NT2/D1 (cell line): ENCODE data around the gene GNB5.
"Not testable (repeated sequence)": the region's sequence is repeated elsewhere in the genome, so short reads cannot be mapped to it uniquely, and the experiment has no call there.

Experiments used
- DNase-seq: peaks from one replicate; pipeline ENCODE4 v3.0.0-alpha.2; 2011; ENCODE audit warnings: low read depth, low spot score
- H3K27me3 ChIP-seq: 2 replicates; pipeline ENCODE4 v1.6.0; 2011; ENCODE audit warnings: mild to moderate bottlenecking; ENCODE audit not compliant: insufficient read length, insufficient read depth
- H3K36me3 ChIP-seq: 2 replicates; pipeline ENCODE4 v1.6.1; 2011; ENCODE audit warnings: mild to moderate bottlenecking, low read length, mixed read lengths; ENCODE audit not compliant: insufficient read depth, insufficient read length
- H3K4me1 ChIP-seq: 2 replicates; pipeline ENCODE4 v1.5.1; 2011; ENCODE audit not compliant: insufficient read depth, insufficient read length
- H3K4me3 ChIP-seq: 2 replicates; pipeline ENCODE4 v1.5.1; 2011; ENCODE audit warnings: low read depth; ENCODE audit not compliant: insufficient read length
- H3K9ac ChIP-seq: 2 replicates; pipeline ENCODE4 v1.6.0; 2011; ENCODE audit warnings: low read depth; ENCODE audit not compliant: insufficient read length
- H3K9me3 ChIP-seq: 2 replicates; pipeline ENCODE4 v1.5.1; 2011; ENCODE audit warnings: mild to moderate bottlenecking, low read length; ENCODE audit not compliant: insufficient read depth
- SUZ12 ChIP-seq: IDR thresholded peaks from 2 replicates; pipeline ENCODE4 v1.6.1; 2011; ENCODE audit not compliant: insufficient read length, insufficient read depth; ENCODE audit errors: extremely low read depth
- YY1 ChIP-seq: IDR thresholded peaks from 2 replicates; pipeline ENCODE4 v1.6.1; 2011; ENCODE audit not compliant: insufficient read length, insufficient read depth
- ZNF274 ChIP-seq: IDR thresholded peaks from 2 replicates; pipeline ENCODE4 v1.6.1; 2011; ENCODE audit warnings: mild to moderate bottlenecking, low read depth, low read length

Gene GNB5

DNA sequence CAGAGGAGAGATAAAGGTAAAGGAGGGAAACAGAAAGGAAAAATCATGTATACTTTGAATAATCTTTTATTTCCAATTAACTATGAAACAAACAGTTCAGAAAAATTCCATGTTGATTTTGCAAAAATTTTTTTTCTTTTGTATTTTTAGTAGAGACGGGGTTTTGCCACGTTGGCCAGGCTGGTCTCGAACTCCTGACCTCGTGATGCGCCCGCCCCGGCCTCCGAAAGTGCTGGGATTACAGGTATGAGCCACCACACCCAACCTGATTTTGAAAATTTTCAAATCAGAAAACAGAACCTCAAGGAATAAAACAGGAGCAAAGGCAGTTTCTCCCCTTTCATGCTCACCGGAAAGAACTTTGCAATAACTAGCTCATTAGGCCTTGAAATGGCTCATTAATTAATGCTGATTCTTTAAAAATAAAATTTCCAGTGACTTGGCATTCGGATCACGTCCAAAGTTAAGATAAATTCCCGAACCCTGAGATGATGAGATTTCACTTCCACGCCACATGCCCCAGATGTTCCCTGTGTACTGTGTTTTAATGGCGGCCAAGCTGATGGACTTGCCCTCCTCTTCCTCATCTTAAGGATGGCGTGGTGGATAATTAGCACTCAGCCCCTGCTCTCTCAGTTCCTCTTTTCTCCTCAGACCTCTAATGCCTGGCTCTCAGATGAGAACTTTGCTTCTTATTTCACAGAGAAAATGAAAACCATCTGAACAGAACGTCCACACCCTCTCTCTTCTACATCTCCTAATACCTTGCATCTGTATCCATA is 89.5 kb downstream of the GNB5 start:
- Histone ChIP-seq H3K4me1 (no peaks in the 10 kb centered on the region), H3K27me3 (no peaks in the 10 kb centered on the region), H3K36me3 (no peaks in the 10 kb centered on the region), H3K9me3 (no peaks in the 10 kb centered on the region), H3K9ac (no peak overlapping the region), H3K4me3 (no peak overlapping the region)
- TF ChIP-seq ZNF274 = no peak
- TF ChIP-seq YY1 = no peak
- no peak for TF ChIP-seq SUZ12
- DNase-seq = no peak

DNA sequence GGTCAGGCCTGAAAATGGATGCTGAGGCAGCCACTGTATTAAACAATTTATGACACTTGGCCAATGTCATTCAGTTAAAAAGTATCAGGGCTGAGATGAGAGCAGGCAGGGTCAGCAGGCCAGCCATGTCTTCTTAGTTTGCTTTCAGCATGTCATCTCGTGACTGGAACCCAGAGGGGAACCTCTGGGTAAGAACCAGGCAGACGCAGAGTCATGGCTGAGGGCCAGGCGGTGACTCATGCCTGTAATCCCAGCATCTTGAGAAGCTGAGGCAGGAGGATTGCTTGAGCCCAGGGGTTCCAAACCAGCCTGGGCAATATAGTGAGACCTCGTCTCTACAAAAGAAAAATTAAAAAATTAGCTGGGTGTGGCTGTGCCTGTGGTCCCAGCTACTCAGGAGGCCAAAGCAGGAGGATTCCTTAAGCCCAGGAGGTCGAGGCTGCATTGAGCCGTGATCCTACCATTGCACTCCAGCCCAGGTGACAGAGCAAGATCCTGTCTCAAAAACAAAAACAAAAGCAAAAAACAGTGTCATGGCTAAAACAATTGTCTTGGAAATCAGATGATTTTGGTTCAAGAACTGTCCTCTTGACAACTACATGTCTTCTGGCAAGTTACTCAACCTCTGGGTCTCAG is 90.3 kb downstream of the GNB5 start:
- DNase-seq = no peak

DNA sequence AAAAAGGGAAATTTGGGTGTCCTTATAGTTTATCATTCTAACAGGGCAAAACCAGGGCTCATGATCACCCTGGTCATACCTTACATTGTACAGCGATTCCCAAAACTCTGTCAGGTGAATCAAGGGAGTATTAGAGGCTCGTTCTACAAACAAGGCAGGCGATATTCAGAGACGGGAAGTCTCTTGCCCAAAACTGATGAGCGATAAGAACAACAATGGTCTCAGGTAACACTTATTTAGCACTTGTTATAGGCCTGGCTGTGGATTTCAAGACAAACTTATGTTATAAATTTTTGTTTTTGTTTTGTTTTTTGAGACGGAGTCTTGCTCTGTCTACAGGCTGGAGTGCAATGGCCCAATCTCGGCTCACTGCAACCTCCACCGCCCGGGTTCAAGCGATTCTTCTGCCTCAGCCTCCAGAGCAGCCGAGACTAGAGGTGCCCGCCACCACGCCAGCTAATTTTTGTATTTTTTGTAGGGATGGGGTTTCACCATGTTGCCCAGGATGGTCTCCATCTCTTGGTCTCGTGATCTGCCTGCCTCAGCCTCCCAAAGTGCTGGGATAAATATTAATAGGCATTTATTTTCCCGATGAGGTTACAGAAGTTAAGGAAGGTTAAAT is 91.4 kb downstream of the GNB5 start:
- DNase-seq = no peak
- no peak for TF ChIP-seq ZNF274
- TF ChIP-seq SUZ12 = no peak
- no peak for TF ChIP-seq YY1
- H3K9me3 ChIP-seq = no peaks in the 10 kb centered on the region
- H3K27me3 ChIP-seq = no peaks in the 10 kb centered on the region
- no peaks in the 10 kb centered on the region for H3K4me1 ChIP-seq
- H3K4me3 ChIP-seq = no peak overlapping the region
- no peaks in the 10 kb centered on the region for H3K36me3 ChIP-seq
- H3K9ac ChIP-seq = no peak overlapping the region

More for the DNA sequence above, 90.3 kb downstream of the GNB5 start:
- H3K36me3 ChIP-seq = no peaks in the 10 kb centered on the region
- H3K4me3 ChIP-seq = no peak overlapping the region
- no peaks in the 10 kb centered on the region for H3K4me1 ChIP-seq
- no peaks in the 10 kb centered on the region for H3K9me3 ChIP-seq
- TF ChIP-seq SUZ12 = no peak
- no peak for TF ChIP-seq YY1
- TF ChIP-seq ZNF274 = no peak
- no peak overlapping the region for H3K9ac ChIP-seq
- no peaks in the 10 kb centered on the region for H3K27me3 ChIP-seq

DNA sequence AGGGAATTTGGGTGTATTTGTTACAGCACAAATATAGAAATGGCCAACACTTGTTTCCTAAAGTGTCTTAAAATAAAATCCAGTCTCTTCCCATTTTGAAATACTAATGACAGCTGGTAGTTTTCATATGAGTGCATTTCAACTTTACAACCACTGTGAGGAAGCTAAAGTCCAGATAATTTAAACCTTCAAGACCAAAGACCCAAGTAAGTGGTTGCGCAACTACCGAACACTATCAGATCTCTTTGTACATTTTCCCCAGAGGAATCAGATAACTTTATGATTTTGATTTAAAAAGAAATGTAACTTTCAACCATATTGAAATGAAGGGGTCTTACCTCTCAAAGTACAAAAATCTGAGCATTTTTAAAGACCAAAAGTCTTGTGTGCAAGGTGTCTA is 92.9 kb downstream of the GNB5 start:
- H3K4me1 ChIP-seq = no peaks in the 10 kb centered on the region
- no peak overlapping the region for H3K4me3 ChIP-seq
- no peaks in the 10 kb centered on the region for H3K27me3 ChIP-seq
- H3K9ac ChIP-seq = no peak overlapping the region
- no peaks in the 10 kb centered on the region for H3K36me3 ChIP-seq
- H3K9me3 ChIP-seq = no peaks in the 10 kb centered on the region
- TF ChIP-seq ZNF274 (no peak), YY1 (no peak), SUZ12 (no peak)
- no peak for DNase-seq

DNA sequence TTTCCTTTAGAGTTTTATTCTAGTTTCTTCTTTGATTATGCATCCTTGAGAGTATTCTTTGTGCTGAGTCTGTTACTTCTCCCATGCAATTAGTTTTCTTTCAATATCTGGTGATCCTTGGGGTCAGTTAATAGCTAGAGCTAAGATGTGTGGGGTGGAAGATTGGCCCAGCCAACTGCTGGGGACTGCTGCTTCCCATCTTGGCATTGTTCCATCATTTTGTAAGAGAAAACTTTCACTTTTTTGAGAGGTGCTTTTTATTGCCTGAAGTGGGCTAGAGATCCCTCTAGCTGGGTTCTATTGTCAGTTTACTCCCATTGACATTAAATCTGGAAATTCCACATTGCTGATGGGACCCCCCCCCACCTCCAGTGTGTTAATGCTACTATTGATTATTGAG is 94.0 kb downstream of the GNB5 start:
- Histone ChIP-seq H3K36me3 (no peaks in the 10 kb centered on the region), H3K9ac (no peak overlapping the region), H3K4me1 (no peaks in the 10 kb centered on the region), H3K27me3 (no peaks in the 10 kb centered on the region), H3K4me3 (no peak overlapping the region), H3K9me3 (no peaks in the 10 kb centered on the region)
- TF ChIP-seq SUZ12 (no peak), ZNF274 (no peak), YY1 (no peak)
- no peak for DNase-seq

DNA sequence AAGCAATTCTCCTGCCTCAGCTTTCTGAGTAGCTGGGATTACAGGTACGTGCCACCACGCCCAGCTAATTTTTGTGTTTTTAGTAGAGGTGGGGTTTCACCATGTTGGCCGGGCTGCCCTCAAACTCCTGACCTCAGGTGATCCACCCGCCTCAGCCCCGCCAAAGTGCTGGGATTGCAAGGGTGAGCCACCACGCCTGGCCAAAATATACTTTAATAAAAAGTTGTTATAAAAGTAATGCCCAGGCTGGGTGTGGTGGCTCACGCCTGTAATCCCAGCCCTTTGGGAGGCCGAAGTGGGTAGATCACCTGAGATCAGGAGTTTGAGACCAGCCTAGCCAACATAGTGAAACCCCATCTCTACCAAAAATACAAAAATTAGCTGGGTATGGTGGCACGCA is 94.7 kb downstream of the GNB5 start:
- not testable (repeated sequence) for H3K4me3 ChIP-seq, H3K36me3 ChIP-seq, H3K9me3 ChIP-seq, H3K4me1 ChIP-seq, DNase-seq, H3K27me3 ChIP-seq, H3K9ac ChIP-seq

DNA sequence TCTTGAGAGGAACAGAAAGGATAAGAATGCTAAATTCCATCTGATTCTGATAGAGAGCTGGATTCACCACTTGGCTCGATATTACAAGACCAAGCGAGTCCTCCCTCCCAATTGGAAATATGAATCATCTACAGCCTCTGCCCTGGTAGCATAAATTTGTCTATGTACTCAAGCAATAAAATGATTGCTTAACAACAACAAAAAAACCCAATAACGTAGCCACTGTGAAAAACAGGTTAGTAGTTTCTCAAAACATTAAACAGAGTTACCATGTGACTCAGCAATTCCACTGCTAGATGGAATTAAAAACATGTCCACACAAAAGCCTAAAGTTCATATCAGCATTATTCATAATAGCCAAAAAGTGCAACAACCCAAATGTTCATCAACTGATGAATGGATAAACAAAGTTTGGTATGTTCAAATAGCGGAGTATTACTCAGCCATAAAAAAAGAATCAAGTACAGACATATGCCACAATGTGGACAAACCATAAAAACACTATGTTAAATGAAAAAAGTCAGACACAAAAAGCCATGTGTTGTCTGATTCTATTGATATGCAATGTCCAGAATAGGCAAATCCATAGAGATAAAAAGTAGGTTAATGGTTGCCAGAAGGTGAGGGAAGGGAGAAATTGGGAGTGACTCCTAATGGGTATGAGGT is 95.5 kb downstream of the GNB5 start:
- TF ChIP-seq SUZ12 (no peak), ZNF274 (no peak)
- H3K4me3 ChIP-seq = no peak overlapping the region
- H3K36me3 ChIP-seq = no peaks in the 10 kb centered on the region
- no peak overlapping the region for H3K9ac ChIP-seq
- no peak for DNase-seq
- H3K4me1 ChIP-seq = no peaks in the 10 kb centered on the region
- no peaks in the 10 kb centered on the region for H3K9me3 ChIP-seq
- H3K27me3 ChIP-seq = no peaks in the 10 kb centered on the region
